Measurements from ENCODE around the gene NEK4.
"Not testable (repeated sequence)": the region's sequence is repeated elsewhere in the genome, so short reads cannot be mapped to it uniquely, and the experiment has no call there.

Gene NEK4

DNA sequence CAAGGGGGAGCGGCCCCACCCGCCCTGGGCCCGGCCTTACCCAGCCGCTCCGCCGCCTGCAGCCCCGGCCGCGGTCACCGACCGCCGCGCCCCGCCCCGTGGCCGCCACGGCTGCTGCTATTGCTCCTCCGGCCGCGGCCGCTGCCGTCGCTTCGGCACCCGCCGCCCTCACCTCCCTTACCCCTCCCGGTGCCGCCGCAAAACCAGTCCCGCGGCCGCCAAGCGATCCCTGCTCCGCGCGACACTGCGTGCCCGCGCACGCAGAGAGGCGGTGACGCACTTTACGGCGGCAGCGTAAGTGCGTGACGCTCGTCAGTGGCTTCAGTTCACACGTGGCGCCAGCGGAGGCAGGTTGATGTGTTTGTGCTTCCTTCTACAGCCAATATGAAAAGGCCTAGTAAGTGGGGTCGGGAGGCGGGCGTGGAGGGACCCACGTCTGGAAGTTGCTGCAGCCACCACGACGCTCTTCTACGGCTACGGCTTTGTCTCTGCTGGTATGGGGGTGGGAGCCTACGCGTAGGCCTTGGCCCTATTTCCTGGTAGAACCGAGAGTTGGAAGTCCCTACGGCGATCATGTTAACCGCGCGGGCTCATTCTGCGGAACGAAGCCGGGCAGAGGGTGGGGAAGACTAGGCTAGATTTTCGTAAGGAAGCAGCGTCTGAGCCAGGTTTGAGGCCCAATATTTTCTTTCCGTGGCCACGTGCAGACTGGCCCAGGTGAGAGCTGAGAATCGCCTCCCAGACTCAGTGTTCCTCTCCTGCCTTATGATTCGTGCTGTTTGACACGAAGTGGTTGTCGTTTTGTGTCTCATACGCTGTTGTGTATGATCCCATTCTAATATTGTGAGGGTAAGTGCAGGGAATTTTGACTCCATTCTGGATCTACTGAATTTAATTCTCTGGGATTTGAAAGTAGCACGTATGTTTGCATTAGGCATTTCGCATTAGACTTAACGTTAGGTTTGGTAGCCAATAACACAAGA lies 84.7 kb downstream of the NEK4 start, which contains the start of the genes GNL3 and PBRM1:
GNL3 (plus strand) TSS at position 324 of the 983 bp plus-strand sequence; CDS start at position 385, 61 bp downstream.
PBRM1 (minus strand) TSS at position 205 of the 983 bp plus-strand sequence.
- peak; percentile 88 to 97 (median 95) for DNase-seq
- intact Hi-C loops (cut with DNase I) = loop anchor here (5.0 to 10.0 kb wide), 2 partner anchors 211 to 361 kb away; partner anchors contain the start of gene SFMBT1

DNA sequence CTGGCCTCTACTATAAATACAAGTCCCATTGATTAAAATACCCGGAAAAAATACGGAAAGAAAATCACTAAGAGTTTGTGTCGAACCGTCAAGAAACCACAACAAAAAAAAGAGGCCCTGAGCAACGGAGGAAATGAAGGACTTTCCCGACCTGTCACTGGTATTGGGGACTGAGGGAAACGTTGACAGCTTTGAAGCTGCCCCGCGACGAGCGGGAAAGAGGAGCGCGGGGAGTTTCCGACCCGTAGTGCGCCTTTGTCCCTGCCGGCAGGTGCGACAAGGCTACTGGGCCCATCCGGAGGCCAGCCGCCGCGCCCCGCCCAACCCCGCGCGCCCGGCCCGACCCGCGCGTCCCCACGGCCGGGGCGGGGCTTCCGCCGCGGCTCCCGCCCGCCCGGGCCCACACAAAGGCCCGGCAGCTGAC lies 85.4 kb downstream of the NEK4 start:
- intact Hi-C loops (cut with DNase I) = loop anchor here (5.0 to 10.0 kb wide), 2 partner anchors 210 to 362 kb away; partner anchors contain the start of gene SFMBT1
- peak; percentile 23 to 90 (median 77) for DNase-seq

GRCh38 chr3:52684184-52684583 lies 86.6 kb downstream of the NEK4 start:
- DNase-seq = no peak
- intact Hi-C loops (cut with DNase I) = loop anchor here (10.0 kb wide), 1 partner anchor 209 kb away; no protein-coding TSS in a partner anchor

DNA sequence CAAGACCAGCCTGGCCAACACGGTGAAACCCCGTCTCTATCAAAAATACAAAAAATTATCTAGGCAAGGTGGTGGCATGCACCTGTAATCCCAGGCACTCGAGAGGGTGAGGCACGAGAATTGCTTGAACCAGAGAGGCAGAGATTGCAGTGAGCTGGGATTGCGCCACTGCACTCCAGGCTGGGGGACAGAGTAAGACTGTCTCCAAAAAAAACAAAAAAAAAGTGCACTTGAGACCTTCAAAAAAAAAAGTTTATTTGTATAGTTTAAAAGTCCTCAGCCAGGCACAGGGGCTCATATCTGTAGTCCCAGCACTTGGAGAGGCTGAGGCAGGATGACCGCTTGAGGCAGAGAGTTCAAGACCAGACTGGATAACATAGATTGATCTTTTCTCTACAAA lies 87.1 kb downstream of the NEK4 start:
- intact Hi-C loops (cut with DNase I) = loop anchor here (2.0 to 10.0 kb wide), 2 partner anchors 147 to 209 kb away; partner anchors contain the start of gene UQCC5
- DNase-seq = no peak

DNA sequence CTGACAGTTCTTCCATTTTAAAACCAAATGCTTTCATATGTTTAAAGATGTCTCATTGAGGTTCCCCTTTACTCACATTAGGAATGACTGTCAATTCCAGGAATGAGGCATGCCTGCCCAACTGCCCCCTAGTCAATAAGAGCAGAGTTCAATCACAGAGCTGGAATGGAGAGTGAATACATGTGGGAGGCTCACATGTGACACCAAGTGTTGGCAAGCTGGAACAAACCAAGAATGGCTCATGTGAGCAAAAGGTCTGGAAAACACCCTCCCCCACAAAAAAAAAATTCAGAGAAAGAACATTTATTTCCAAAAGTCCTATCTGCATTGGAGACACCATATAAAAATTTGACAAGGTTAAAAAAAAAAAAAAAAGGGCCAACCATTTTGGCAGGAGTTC lies 88.7 kb downstream of the NEK4 start:
- peak in 23 of 42 donors; percentile 9 to 69 (median 28) for DNase-seq
- intact Hi-C loops (cut with DNase I) = loop anchor here (2.0 to 10.0 kb wide), 2 partner anchors 145 to 207 kb away; partner anchors contain the start of gene UQCC5

DNA sequence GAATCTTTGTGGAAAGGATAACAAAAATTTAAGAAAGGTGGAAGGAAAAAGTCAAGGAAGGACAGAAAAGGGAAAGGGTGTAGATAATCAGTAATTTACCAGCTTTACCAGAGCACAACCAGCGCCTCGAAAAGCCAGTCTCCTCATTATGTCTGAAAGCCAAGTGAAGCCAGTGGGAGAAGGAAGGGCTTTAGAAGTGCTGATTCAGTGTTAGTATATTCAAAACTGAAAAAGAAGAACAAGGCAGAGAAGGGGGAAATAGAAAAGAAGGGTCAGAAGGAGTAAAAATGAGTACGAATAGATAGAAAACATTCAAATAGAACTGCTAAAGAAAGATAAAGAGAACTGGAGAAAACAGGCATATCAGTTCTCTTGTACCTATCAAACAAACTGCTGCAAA lies 89.1 kb downstream of the NEK4 start:
- DNase-seq = no peak
- intact Hi-C loops (cut with DNase I) = loop anchor here (10.0 kb wide), 1 partner anchor 207 kb away; no protein-coding TSS in a partner anchor

- intact Hi-C loops (cut with DNase I) = loop anchor here (10.0 kb wide), 2 partner anchors 75 to 205 kb away; no protein-coding TSS in a partner anchor
- DNase-seq = no peak
Measured at GRCh38 chr3:52679811-52680210, 90.9 kb downstream of the NEK4 start.

DNA sequence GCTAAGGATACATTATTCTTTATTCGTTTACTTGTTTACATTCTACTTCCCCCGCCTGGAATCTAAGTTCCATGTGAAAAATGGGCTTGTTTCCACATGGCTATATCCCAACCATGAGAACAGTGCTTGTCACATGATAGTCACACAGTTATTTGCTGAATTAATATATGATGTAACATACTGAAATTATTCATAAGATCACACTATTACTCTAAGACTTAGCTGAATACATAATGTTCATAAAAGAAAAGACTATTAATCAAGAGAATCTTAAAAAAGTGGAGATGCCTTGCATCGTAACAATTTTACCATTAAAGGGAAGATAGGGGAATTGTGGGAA lies 91.6 kb downstream of the NEK4 start:
- intact Hi-C loops (cut with DNase I) = loop anchor here (10.0 kb wide), 1 partner anchor 74 kb away; no protein-coding TSS in a partner anchor
- DNase-seq = no peak

DNA sequence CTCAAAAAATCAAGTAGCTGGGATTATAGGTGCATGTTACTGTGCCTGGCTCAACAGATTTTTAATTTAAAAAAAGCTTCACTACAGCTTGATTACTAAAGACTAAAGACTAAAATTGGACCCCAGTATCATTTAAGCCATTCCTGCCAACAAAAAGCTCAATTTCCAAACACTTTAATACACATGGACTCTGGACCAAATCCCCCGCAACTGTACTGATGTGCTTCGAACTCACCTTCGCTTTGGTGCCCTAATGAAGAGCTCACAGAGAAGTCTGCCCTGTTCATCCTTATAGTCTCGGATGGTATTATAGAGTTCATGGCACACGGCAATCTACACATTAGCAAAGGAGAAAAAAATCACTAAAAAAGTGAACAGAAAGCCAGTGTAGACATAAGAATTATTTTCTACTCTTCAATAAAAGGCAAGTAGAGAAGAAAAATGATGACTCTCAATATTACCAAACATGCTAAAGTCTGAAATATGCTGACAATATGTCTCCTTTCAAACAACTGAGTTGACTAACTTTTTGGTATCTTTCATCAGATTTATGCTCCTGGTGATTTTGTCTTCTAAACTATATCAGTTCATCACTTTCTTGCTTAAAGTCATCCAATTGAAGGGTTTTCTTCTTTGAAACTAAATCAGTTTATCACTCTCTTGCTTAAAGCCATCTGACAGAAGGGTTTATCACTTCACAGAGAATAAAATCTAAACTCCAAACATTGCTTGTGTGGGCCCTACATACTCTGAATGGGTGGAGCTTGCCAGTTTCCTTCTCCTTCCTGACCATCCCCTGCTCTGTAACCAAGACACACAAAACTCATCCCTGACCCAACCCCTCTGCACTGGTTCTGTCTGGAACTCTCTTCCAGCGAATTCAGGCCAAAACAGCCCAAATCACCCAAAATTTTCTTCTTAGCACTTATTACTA lies 92.2 kb downstream of the NEK4 start:
- DNase-seq = no peak
- intact Hi-C loops (cut with DNase I) = loop anchor here (10.0 kb wide), 1 partner anchor 74 kb away; no protein-coding TSS in a partner anchor

- not testable (repeated sequence) for DNase-seq
- intact Hi-C loops (cut with DNase I) = loop anchor here (10.0 kb wide), 1 partner anchor 71 kb away; no protein-coding TSS in a partner anchor
Measured at GRCh38 chr3:52676201-52676600, 94.5 kb downstream of the NEK4 start.

DNA sequence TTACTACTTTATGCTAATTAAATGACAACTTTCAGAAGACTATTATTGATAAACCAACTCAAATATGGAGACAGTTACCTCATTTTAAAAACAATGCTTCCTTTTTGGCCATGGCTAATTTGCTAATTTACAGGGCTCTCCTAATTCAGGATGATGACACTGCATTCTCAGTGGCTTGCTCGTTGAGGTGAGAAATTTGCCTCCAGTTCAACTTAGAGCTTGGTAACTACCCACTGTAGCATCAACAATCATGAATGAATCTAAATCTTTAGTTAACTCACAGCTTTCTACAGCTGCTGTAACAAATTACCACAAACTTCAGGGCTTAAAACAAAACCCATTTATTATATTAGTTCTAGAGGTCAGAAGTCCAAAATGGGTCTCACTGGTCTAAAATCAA lies 99.1 kb downstream of the NEK4 start:
- intact Hi-C loops (cut with DNase I) = loop anchor here (10.0 kb wide), 1 partner anchor 67 kb away; no protein-coding TSS in a partner anchor
- no peak for DNase-seq

- no peak for DNase-seq
- intact Hi-C loops (cut with DNase I) = loop anchor here (10.0 kb wide), 1 partner anchor 66 kb away; no protein-coding TSS in a partner anchor
Measured at GRCh38 chr3:52670621-52671521, 99.9 kb downstream of the NEK4 start.

GRCh38 chr3:52663098-52663497 lies 107.6 kb downstream of the NEK4 start:
- DNase-seq = no peak
- intact Hi-C loops (cut with DNase I) = no loop called here

GRCh38 chr3:52660046-52660445 lies 110.7 kb downstream of the NEK4 start:
- DNase-seq = no peak
- intact Hi-C loops (cut with DNase I) = no loop called here
